Neuronal stem cell (in vitro differentiated cells): ENCODE measurements around the gene RAB9B.

Experiments used
- DNase-seq: peaks from one replicate; pipeline ENCODE4 v3.0.0-alpha.2; 2013; ENCODE audit warnings: low spot score
- H2AFZ ChIP-seq: one replicate; pipeline ENCODE4 v1.6.1; 2013; ENCODE audit warnings: mild to moderate bottlenecking, low read length, inconsistent platforms
- H2AK5ac ChIP-seq: 2 replicates; pipeline ENCODE4 v1.6.1; 2013; ENCODE audit warnings: low read depth, mild to moderate bottlenecking, inconsistent platforms, low read length, moderate library complexity, mixed read lengths
- H2BK120ac ChIP-seq: 2 replicates; pipeline ENCODE4 v1.6.1; 2013; ENCODE audit warnings: low read depth, mild to moderate bottlenecking, inconsistent platforms, low read length, moderate library complexity, mixed read lengths
- H2BK12ac ChIP-seq: one replicate; pipeline ENCODE4 v1.6.1; 2013; ENCODE audit warnings: low read length, inconsistent platforms
- H2BK15ac ChIP-seq: 2 replicates; pipeline ENCODE4 v1.6.1; 2013; ENCODE audit warnings: mild to moderate bottlenecking, low read length, inconsistent platforms, mixed read lengths
- H2BK5ac ChIP-seq: one replicate; pipeline ENCODE4 v1.6.1; 2013; ENCODE audit warnings: inconsistent platforms, mild to moderate bottlenecking, low read length, moderate library complexity
- H3K14ac ChIP-seq: one replicate; pipeline ENCODE4 v1.6.1; 2013; ENCODE audit warnings: low read length, inconsistent platforms
- H3K18ac ChIP-seq: 2 replicates; pipeline ENCODE4 v1.6.1; 2013; ENCODE audit warnings: low read length, inconsistent platforms
- H3K23ac ChIP-seq: 2 replicates; pipeline ENCODE4 v1.6.1; 2013; ENCODE audit warnings: low read depth, mild to moderate bottlenecking, mixed read lengths, low read length, inconsistent platforms; ENCODE audit not compliant: poor library complexity
- H3K27ac ChIP-seq: replicated peaks from 3 replicates; pipeline ENCODE4 v1.5.1; 2013; ENCODE audit warnings: low read length, inconsistent platforms
- H3K27me3 ChIP-seq, 3 experiments: 2 replicates each; pipeline ENCODE4 v1.6.1; 2013; ENCODE audit warnings: low read length in 3 of 3, mild to moderate bottlenecking in 2 of 3, inconsistent platforms in 1 of 3, low read depth in 1 of 3, mixed read lengths in 1 of 3, moderate library complexity in 1 of 3; ENCODE audit not compliant: control insufficient read depth in 3 of 3, insufficient read depth in 3 of 3
- H3K36me3 ChIP-seq, 2 donors: replicated peaks in 1 of 2; 2 replicates each; pipeline ENCODE4 v1.6.1; 2013; ENCODE audit warnings: low read length in 2 of 2; ENCODE audit not compliant: control insufficient read depth in 2 of 2, insufficient read depth in 2 of 2
- H3K4ac ChIP-seq: 2 replicates; pipeline ENCODE4 v1.6.1; 2013; ENCODE audit warnings: inconsistent platforms, mild to moderate bottlenecking, low read length, moderate library complexity
- H3K4me1 ChIP-seq, 2 donors: 1 replicate in 1 of 2; 2 replicates in 1 of 2; pipeline ENCODE4 v1.6.1; 2013; ENCODE audit warnings: low read length in 2 of 2, low read depth in 1 of 2; ENCODE audit not compliant: control insufficient read depth in 2 of 2, insufficient read depth in 1 of 2
- H3K4me2 ChIP-seq: one replicate; pipeline ENCODE4 v1.6.1; 2013; ENCODE audit warnings: mild to moderate bottlenecking, low read length, inconsistent platforms; ENCODE audit not compliant: insufficient read depth, poor library complexity, severe bottlenecking
- H3K4me3 ChIP-seq, 2 donors: 2 replicates each; pipeline ENCODE4 v1.5.1; 2013; ENCODE audit warnings: low read length in 2 of 2, mild to moderate bottlenecking in 2 of 2, inconsistent platforms in 1 of 2, moderate library complexity in 1 of 2
- H3K79me1 ChIP-seq: one replicate; pipeline ENCODE4 v1.6.1; 2013; ENCODE audit warnings: low read depth, mild to moderate bottlenecking, inconsistent platforms, low read length, moderate library complexity
- H3K9ac ChIP-seq: one replicate; pipeline ENCODE4 v1.6.1; 2013; ENCODE audit warnings: mild to moderate bottlenecking, low read depth, low read length, inconsistent platforms; ENCODE audit not compliant: poor library complexity
- H3K9me3 ChIP-seq, 2 donors: replicated peaks in 1 of 2; 2 replicates each; pipeline versions ENCODE3 to v1.6.1; 2013; ENCODE audit warnings: low read length in 2 of 2, mild to moderate bottlenecking in 2 of 2, inconsistent platforms in 1 of 2, low read depth in 1 of 2, mixed read lengths in 1 of 2, moderate library complexity in 1 of 2; ENCODE audit not compliant: control insufficient read depth in 2 of 2, insufficient read depth in 1 of 2
- H4K8ac ChIP-seq: one replicate; pipeline ENCODE4 v1.6.1; 2013; ENCODE audit warnings: low read depth, mild to moderate bottlenecking, inconsistent platforms, low read length, moderate library complexity
- H4K91ac ChIP-seq: one replicate; pipeline ENCODE4 v1.6.1; 2013; ENCODE audit warnings: low read length, low read depth, mild to moderate bottlenecking, inconsistent platforms; ENCODE audit not compliant: poor library complexity
- WGBS, 2 donors: extraction: QIAGEN DNeasy Blood & Tissue Kit; methylation state at CpG; one replicate each; pipeline ENCODE4 v1.1.7; 2013; ENCODE audit warnings: missing lambda C conversion rate in 2 of 2, mixed read lengths in 1 of 2; ENCODE audit not compliant: insufficient read length in 2 of 2, insufficient replicate concordance in 1 of 2; ENCODE audit errors: extremely low coverage in 2 of 2; 5-methylcytosine and 5-hydroxymethylcytosine counted together

Gene RAB9B

GRCh38 chrX:103864886-103865534 lies 33.0 kb upstream of the RAB9B start:
- no CpG with 5 or more reads among the region's 5 CpGs for WGBS, 2 donors
- no peak overlapping the region for H3K18ac ChIP-seq

GRCh38 chrX:103864149-103864548 lies 32.1 kb upstream of the RAB9B start:
- Histone ChIP-seq H3K4me2 (no peak overlapping the region), H2BK120ac (no peak overlapping the region), H3K4me3 (no peak overlapping the region), H3K27ac (no peak overlapping the region), H2BK15ac (no peak overlapping the region), H3K9me3 (no peaks in the 10 kb centered on the region), H3K23ac (no peak overlapping the region), H3K4ac (no peak overlapping the region), H3K9ac (no peak overlapping the region), H3K4me1 (no peaks in the 10 kb centered on the region), H3K79me1 (no peaks in the 10 kb centered on the region), H3K27me3 (no peaks in the 10 kb centered on the region), H3K18ac (no peak overlapping the region), H2BK12ac (no peak overlapping the region), H2AK5ac (no peak overlapping the region), H4K91ac (no peak overlapping the region), H3K36me3 (no peaks in the 10 kb centered on the region), H4K8ac (no peak overlapping the region), H2AFZ (no peak overlapping the region), H2BK5ac (no peak overlapping the region), H3K14ac (no peak overlapping the region)
- DNase-seq: no peak
- no CpG with 5 or more reads among the region's 3 CpGs for WGBS, 2 donors

More at GRCh38 chrX:103864886-103865534, 33.0 kb upstream of the RAB9B start:
- no peak overlapping the region for H4K8ac ChIP-seq
- no peak overlapping the region for H2AK5ac ChIP-seq
- DNase-seq: no peak
- no peaks in the 10 kb centered on the region for H3K4me1 ChIP-seq
- H3K23ac ChIP-seq: no peak overlapping the region
- H2BK15ac ChIP-seq: no peak overlapping the region
- no peak overlapping the region for H3K14ac ChIP-seq
- no peak overlapping the region for H4K91ac ChIP-seq
- no peak overlapping the region for H3K9ac ChIP-seq
- no peaks in the 10 kb centered on the region for H3K27me3 ChIP-seq
- no peak overlapping the region for H3K27ac ChIP-seq
- H3K4me3 ChIP-seq: no peak overlapping the region
- H2BK12ac ChIP-seq: no peak overlapping the region
- no peak overlapping the region for H3K4me2 ChIP-seq
- no peaks in the 10 kb centered on the region for H3K79me1 ChIP-seq
- H3K9me3 ChIP-seq: no peaks in the 10 kb centered on the region
- H3K4ac ChIP-seq: no peak overlapping the region
- H2BK120ac ChIP-seq: no peak overlapping the region
- H2AFZ ChIP-seq: no peak overlapping the region
- H2BK5ac ChIP-seq: no peak overlapping the region
- no peaks in the 10 kb centered on the region for H3K36me3 ChIP-seq

- no peak overlapping the region for H3K9ac ChIP-seq
These were observed 29.1 kb upstream of the RAB9B start for GRCh38 chrX:103861200-103861599.

GRCh38 chrX:103849558-103849957 lies 17.5 kb upstream of the RAB9B start:
- no peak overlapping the region for H4K8ac ChIP-seq
- H3K27me3 ChIP-seq: no peaks in the 10 kb centered on the region
- H4K91ac ChIP-seq: no peak overlapping the region
- H2BK120ac ChIP-seq: no peak overlapping the region
- H3K9me3 ChIP-seq: no peaks in the 10 kb centered on the region
- H2AFZ ChIP-seq: no peak overlapping the region
- no peak overlapping the region for H3K18ac ChIP-seq
- H3K36me3 ChIP-seq: no peaks in the 10 kb centered on the region
- no peak overlapping the region for H3K4me2 ChIP-seq
- DNase-seq: no peak
- H3K79me1 ChIP-seq: no peaks in the 10 kb centered on the region
- H2BK5ac ChIP-seq: no peak overlapping the region
- H3K14ac ChIP-seq: no peak overlapping the region
- H2AK5ac ChIP-seq: no peak overlapping the region
- H3K4ac ChIP-seq: no peak overlapping the region
- H2BK12ac ChIP-seq: no peak overlapping the region
- H3K4me3 ChIP-seq: no peak overlapping the region
- H3K27ac ChIP-seq: no peak overlapping the region
- H3K23ac ChIP-seq: no peak overlapping the region
- WGBS, 2 donors: no CpG with 5 or more reads among the region's 1 CpG
- no peak overlapping the region for H3K9ac ChIP-seq
- H3K4me1 ChIP-seq: no peaks in the 10 kb centered on the region
- H2BK15ac ChIP-seq: no peak overlapping the region

More at GRCh38 chrX:103861200-103861599, 29.1 kb upstream of the RAB9B start:
- Histone ChIP-seq H3K4ac (no peak overlapping the region), H2BK15ac (no peak overlapping the region), H2BK12ac (no peak overlapping the region), H2AK5ac (no peak overlapping the region), H4K91ac (no peak overlapping the region), H3K36me3 (no peaks in the 10 kb centered on the region), H3K27ac (no peak overlapping the region), H2BK120ac (no peak overlapping the region), H3K14ac (no peak overlapping the region), H3K4me2 (no peak overlapping the region), H2BK5ac (no peak overlapping the region), H3K79me1 (no peaks in the 10 kb centered on the region), H2AFZ (no peak overlapping the region), H3K23ac (no peak overlapping the region), H3K4me3 (no peak overlapping the region), H4K8ac (no peak overlapping the region), H3K4me1 (no peaks in the 10 kb centered on the region), H3K18ac (no peak overlapping the region), H3K9me3 (no peaks in the 10 kb centered on the region), H3K27me3 (no peaks in the 10 kb centered on the region)
- DNase-seq: no peak
